GM21529 (cell line): ENCODE results near the gene FNIP1.
"Not testable (repeated sequence)": the region's sequence is repeated elsewhere in the genome, so short reads cannot be mapped to it uniquely, and the experiment has no call there.

Source experiments
- ATAC-seq: cut with Tn5 transposase; IDR thresholded peaks from one replicate; pipeline ENCODE4 v1.9.1; 2021; ENCODE audit not compliant: unreplicated experiment

Gene FNIP1

DNA sequence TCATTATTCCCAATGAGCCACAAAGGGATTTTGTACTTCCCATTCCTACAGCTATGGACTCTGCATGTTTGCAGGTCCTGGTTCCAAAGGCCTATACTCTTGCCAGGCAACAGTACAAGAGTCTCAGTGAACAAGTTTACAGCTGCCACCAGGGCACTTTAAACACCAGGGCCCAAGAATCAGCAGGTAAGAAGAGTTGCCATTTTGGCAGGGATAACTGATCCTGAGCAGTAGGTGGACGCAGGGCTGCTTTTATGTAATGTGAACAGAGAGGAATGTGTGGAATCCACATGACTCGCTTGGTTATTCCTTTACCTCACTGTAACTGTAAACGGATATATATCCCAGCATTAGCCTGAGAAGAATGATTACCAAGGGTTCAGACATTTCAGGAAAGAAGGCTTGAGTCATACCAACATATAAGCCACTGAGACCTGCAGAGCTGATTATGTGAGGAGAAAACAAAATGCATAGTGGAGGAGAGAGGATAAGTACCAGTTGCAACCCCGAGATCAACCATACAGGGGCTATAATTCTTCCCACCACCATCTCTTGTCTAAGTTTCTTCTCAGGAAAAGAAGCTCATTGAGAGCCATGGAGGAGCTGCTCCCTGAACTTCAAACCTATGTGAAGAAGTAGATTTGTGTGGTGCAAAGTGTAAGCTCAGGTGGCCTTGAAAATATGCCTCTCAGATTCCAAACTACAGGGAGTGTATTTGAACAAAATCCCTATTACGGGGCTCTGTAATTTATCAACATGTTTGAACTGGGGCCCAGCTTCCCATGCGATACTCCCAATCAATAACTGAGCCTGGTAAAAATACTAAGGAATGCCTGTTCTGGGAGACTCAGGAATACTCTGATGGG is 186.4 kb downstream of the FNIP1 start:
- ATAC-seq, result no peak

DNA sequence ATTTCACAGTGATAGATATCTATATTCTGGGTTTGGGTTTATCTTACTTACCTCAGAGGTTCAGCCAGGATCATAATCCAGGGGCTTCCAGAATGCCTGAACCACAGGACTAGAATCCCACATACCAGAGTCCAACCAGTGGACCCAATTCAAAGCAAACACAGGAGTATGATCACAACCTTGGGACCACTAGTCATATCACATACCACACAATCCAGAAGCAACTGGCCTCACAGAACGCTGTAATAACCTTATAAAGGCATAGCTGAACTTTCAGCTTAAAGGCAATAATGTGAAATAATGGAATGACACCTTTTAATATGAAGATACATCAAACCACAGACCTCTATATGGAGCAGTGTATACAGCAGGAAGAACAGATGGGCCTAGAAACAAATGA is 187.0 kb downstream of the FNIP1 start:
- ATAC-seq, result no peak

DNA sequence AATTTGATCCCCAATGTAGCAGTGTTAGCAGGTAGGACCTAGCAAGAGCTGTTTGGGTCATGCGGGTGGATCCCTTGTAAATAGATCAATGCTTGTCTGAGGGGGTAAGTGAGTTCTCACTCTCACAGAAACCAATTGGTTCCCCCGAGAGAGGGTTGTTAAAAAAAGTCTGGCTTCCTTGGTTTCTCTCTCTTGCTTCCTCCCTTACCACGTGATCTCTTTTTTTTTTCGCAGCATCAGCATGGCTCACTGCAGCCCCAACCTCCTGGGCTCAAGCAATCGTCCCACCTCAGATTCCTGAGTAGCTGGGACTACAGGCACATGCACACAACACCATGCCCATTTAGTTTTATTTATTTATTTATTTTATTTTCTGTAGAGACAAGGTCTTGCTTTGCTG is 188.2 kb downstream of the FNIP1 start:
- ATAC-seq, result no peak

DNA sequence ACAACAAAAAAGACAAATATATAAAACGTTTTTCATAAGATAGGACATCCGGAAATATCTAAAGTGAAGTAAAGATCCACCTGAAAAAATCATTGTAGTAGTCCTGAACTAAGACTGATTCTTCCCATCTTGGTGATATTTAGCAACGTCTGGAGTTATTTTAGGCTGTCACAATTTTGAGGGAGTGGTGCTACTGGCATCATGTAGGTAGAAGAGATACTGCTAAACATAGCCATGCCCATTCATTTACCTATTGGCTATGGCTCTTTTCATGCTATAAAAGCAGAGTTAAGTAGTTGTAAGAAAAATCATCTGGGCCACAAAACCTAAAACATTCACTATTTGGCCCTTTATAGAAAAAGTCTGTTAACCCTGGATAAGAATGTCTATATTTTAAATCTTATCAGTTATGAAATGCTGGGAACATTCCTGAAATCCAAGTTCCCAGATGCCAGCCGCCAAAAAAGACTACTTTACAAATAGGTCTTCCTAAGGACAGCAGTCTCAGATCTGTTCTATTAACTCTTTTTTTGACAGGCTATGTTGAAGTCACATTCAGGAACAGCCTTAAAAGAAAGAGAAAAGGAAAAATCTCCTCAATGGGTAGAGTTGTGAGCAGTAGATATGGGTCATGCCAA is 188.8 kb downstream of the FNIP1 start:
- no peak for ATAC-seq

DNA sequence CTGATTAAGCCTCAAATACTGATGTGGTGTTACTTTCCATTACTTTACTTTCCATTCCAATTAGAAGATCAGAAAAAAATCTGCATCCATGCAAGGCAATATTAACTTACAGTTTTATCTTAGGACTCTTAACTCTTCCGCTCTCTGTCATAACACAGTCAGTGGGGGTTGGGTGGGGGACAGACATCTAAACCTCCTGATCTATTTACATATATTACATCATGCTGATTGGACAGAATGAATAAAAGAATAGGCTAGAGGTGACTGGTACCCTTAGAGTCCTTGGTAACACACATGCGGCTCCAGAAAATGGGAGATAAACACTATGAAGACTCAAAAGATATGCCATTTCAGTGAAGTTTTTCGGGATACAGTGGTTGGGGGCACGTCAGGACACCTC is 189.4 kb downstream of the FNIP1 start:
- no peak for ATAC-seq

DNA sequence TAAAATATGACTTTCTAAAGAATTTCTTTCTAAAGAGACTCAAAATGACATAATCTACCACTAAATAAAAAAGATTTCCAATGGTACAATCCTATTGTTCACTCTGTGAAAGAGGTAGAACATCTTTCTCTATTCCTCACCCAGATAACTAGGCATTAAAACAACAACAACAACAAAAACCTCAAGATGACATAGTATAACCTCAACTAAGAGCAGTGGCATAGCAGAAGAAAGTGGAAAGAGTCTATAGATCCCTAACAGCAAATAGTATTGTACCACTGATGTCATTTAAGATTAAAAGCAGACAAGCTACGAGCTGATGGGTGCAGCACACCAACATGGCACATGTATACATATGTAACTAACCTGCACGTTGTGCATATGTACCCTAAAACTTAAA is 191.7 kb downstream of the FNIP1 start:
- ATAC-seq, result no peak

DNA sequence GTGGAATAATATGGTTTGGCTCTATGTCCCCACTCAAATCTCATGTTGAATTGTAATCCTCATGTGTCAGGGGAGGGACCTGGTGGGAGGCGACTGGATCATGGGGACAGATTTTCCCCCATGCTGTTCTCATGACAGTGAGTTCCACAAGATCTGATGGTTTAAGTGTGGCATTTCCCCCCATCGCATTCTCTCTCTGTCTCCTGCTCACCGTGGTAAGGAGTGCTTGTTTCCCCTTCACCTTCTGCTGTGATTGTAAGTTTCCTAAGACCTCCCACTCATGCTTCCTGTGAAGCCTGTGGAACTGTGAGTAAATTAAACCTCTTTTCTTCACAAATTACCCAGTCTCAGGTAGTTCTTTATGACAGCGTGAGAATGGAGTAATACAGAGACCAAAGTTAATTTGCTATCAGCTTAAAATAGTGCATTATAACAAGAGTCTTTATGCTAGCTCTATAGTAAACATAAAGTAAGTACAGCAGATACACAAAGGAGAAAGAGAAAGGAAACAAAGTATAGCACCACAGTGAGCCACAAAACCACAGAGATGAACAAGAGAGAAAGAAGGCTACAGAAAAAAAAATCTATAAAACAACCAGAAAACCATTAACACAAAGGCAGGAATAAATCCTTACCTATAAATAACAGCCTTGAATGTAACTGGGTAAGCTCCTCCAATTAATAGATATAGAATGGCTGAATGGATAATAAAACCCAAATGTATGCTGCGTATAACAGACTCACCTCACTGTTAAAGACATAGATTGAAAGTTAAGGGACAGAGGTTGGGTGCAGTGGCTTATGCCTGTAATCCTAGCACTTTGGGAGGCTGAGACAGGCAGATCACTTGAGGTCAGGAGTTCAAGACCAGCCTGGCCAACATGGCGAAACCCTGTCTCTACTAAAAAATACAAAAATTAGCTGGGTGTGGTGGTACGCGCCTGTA is 201.5 kb downstream of the FNIP1 start:
- ATAC-seq, result peak; percentile 66

DNA sequence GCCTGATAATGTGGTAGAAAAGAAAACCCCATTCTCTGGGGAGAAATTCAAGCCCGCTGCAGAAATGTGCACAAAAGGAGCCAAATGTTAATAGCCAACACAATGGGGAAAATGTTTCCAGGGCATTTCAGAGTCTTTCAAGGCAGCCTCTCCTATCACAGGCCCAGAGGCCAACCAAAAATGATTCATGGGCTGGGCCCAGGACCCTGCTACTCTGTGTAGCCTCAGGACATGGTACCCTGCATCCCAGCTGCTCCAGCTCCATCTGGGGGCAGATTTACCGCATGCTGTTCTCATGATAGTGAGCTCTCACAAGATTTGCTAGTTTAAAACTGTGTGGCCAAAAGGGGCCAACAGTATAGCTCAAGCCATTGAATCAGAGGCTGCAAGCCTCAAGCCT is 202.9 kb downstream of the FNIP1 start:
- ATAC-seq, result no peak

DNA sequence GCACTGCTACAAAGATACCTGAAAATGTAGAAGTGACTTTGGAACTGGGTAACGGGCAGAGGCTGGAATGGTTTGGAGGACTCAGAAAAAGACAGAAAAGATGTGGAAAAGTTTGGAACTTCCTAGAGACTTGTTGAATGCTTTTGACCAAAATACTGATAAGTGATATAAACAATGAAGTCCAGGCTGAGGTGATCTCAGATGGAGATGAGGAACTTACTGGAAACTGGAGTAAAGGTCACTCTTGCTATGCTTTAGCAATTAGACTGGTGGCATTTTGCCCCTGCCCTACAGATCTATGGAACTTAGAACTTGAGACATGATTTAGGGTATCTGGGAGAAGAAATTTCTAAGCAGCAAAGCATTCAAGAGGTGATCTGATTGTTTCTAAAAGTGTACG is 203.4 kb downstream of the FNIP1 start:
- ATAC-seq, result not testable (repeated sequence)
